ENCODE data around the gene SUSD1. TPM values are rescaled to one million over a fixed set of nuclear protein-coding genes. Genes with fewer than 3 reads are reported as not detected.

SUSD1 gene
- total RNA-seq, 2 donors from 2014 or later, result 7.8 to 7.9 TPM

DNA sequence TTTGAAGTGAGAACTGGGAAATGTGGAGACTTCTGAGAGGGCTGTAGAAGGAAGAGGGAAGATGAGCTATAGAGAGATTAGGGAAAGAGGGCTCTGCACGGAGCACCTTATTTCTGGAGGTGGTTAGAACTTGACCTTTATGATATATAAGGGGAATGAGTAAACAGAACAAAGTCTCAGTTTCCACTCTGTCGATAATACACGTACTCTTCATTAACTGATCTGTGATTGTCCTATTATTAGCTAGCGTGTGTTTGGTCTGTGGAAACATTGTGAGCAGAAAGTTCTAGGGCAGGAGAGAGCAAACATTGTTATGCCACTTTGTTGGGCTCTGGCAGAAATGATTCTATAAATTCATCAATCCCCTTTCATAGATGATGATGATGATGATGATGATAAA, 159.9 kb downstream of the SUSD1 start:
- Histone ChIP-seq H3K27me3 (no peaks in the 10 kb centered on the region), H3K4me3 (no peak overlapping the region), H3K4me1 (peaks cover 13% of the 10 kb centered on the region), H3K27ac (no peak overlapping the region), H3K36me3 (replicated peaks in 1 of 2; ENCODE audit: insufficient read depth in 1 of 2, low read depth in 2 of 2) (no peaks in the 10 kb centered on the region), H3K9me3 (no peaks in the 10 kb centered on the region)
- 63 to 65% methylated on average over 4 of the region's 4 CpGs for WGBS, 2 donors
- no peak for TF ChIP-seq POLR2A (IDR thresholded peaks at IDR 0.05)
- TF ChIP-seq CTCF (IDR thresholded peaks at IDR 0.05), result no peak
- DNase-seq (no peak), ATAC-seq (no peak)
- intact Hi-C loops (cut with DNase I), result no loop called here

DNA sequence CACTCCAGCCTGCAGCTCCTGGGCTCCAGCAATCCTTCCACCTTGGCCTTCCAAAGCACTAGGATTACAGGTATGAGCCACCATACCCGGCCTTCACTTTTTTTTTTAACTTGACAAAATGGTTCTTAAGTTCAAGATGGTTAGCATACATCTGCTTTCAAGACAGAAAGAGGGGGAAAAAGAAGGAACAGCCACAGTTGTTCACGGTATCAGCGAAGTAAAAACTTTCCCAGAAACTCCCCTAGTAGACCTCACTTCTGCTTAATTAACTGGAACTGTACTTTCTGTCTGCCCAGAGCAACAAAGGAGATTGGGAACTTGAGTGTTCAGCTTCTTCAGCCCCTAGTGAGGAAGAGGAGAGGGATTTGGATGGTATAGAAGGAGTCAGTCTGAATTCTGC, 161.8 kb downstream of the SUSD1 start:
- ATAC-seq (no peak), DNase-seq (no peak)
- Histone ChIP-seq H3K27ac (peak overlapping the region in 2 of 4 donors; percentile 69 to 81), H3K9me3 (no peaks in the 10 kb centered on the region), H3K36me3 (replicated peaks in 1 of 2; ENCODE audit: insufficient read depth in 1 of 2, low read depth in 2 of 2) (no peaks in the 10 kb centered on the region), H3K4me1 (peaks cover 13% of the 10 kb centered on the region), H3K27me3 (no peaks in the 10 kb centered on the region), H3K4me3 (no peak overlapping the region)
- intact Hi-C loops (cut with DNase I), result no loop called here
- TF ChIP-seq CTCF (IDR thresholded peaks at IDR 0.05) (no peak), POLR2A (IDR thresholded peaks at IDR 0.05) (no peak)
- WGBS, 2 donors, result 76 to 94% methylated on average over 3 of the region's 3 CpGs

DNA sequence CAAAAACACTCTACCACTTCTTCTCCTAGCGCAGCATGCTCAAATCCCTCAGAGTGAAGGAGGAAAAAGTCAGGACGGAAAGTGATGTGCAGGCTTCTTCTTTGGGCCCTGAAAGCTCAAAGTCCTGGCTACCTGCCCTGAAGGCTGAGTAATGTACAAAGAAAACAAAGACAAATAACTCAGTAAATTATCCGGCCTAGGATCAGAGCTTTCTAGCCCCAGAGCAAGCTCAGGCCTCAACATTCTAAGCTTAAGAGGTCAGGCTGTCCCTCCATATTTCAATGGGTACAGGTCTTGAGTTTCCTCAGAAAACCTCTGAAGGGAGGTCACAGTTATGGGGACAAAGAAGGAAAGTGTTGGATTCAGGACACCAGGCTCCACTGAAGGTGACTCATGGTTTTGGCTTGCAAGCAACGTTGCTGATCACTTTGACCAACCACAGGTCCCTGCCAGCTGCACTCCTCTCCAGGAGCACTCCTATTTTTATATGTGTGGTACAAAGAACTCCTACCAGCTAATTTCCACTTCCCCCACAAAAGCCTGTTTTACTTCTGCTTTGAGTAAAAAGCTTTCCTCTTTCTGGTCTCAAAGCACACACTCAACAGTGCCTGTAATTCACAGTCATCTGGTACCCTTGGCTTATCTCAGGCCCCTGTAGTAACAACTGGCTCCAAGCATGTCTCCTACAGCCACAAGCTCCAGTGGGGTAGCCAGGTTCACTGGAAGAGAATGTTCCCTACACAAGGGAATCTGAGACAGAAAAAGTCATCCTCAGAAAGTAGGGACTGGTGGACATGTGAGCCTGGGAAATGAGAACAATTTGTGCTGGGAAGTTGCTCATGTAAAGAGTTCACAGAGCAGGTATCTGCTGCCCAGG, 162.8 kb downstream of the SUSD1 start:
- no peak for TF ChIP-seq POLR2A (IDR thresholded peaks at IDR 0.05)
- peak in 1 of 7 experiments; percentile 6 for TF ChIP-seq CTCF (IDR thresholded peaks at IDR 0.05)
- intact Hi-C loops (cut with DNase I), result no loop called here
- H3K4me1 ChIP-seq, result peaks cover 13% of the 10 kb centered on the region
- DNase-seq (peak; percentile 49 to 81 (median 67)), ATAC-seq (peak; percentile 90)
- peak overlapping the region; percentile 13 to 81 (median 55) for H3K27ac ChIP-seq
- no peak overlapping the region for H3K4me3 ChIP-seq
- no peaks in the 10 kb centered on the region for H3K9me3 ChIP-seq
- H3K27me3 ChIP-seq, result no peaks in the 10 kb centered on the region
- WGBS, 2 donors, result 43 to 48% methylated on average over 4 of the region's 4 CpGs
- H3K36me3 ChIP-seq (replicated peaks in 1 of 2; ENCODE audit: insufficient read depth in 1 of 2, low read depth in 2 of 2), result no peaks in the 10 kb centered on the region

DNA sequence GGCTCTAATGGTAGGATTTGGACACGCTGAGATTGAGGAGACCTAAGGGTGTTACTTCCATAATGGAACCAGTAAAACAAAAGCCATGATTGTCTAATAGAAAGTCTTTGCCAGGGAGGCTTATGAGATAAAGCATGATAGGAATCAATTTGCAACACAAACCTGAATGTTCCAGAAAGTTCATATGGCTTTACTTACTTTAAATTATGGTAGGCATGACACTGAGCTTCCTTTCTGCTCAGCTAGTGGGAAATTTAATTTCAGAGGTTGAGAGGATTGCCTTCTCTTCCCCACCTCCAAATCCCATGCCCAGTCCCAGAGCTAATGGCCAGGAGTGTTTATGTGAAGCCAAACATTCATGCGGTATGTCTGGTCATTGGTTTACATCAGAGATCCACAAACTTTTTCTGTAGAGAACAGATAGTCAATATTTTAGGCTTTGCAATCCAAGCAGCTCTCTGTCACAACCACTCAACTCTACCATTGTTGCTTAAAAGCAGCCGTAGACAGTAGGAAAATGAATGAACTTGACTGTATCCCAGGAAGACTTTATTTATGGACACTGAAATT, 164.0 kb downstream of the SUSD1 start:
- no peak for TF ChIP-seq CTCF (IDR thresholded peaks at IDR 0.05)
- no peak for TF ChIP-seq POLR2A (IDR thresholded peaks at IDR 0.05)
- H3K4me1 ChIP-seq, result peaks cover 13% of the 10 kb centered on the region
- ATAC-seq, result no peak
- no peaks in the 10 kb centered on the region for H3K27me3 ChIP-seq
- H3K36me3 ChIP-seq (replicated peaks in 1 of 2; ENCODE audit: insufficient read depth in 1 of 2, low read depth in 2 of 2), result no peaks in the 10 kb centered on the region
- DNase-seq, result no peak
- H3K9me3 ChIP-seq, result no peaks in the 10 kb centered on the region
- H3K27ac ChIP-seq, result peak overlapping the region in 1 of 4 donors; percentile 81
- no peak overlapping the region for H3K4me3 ChIP-seq
- 95 to 96% methylated on average over 3 of the region's 3 CpGs for WGBS, 2 donors
- intact Hi-C loops (cut with DNase I), result no loop called here

Data from body of pancreas (tissue), 4 donors.